SK-N-MC (cell line): ENCODE measurements around the gene SRGAP3.

ENCODE experiments used
- EZH2 ChIP-seq: fragments of 200-600 bp; sonication (generic); IDR thresholded peaks from one replicate; pipeline ENCODE4 v1.6.1; 2017; ENCODE audit warnings: antibody characterized with exemption
- FOXP2 ChIP-seq: optimal IDR thresholded peaks from 2 replicates; pipeline ENCODE3; 2011; ENCODE audit warnings: mild to moderate bottlenecking, moderate library complexity; ENCODE audit not compliant: insufficient read depth; ENCODE audit errors: extremely low read length, control extremely low read depth
- POLR2AphosphoS5 ChIP-seq: IDR thresholded peaks from 2 replicates; pipeline ENCODE4 v1.6.1; 2012; ENCODE audit warnings: mild to moderate bottlenecking, low read depth, low read length, borderline replicate concordance

DNA sequence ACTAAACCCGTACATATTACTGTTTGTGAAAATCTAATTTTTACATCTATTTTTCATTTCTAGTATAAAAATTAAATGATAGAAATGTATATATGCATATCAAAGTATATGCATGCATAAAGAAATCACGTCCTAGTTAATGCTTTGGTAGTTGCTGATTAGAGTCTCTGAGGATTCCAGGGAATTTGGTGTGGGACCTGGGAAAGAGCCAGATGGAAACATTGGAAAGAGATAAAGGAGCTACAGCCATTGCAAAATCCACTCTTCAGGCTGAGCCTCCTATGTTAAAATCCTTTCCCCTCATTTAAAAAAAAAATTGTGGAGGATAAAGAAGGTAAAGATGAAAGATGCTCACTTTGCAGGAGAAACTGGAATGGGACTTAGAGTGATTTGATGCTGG is 134.1 kb downstream of the SRGAP3 start:
- TF ChIP-seq POLR2AphosphoS5 (no peak), EZH2 (no peak), FOXP2 (no peak)
